ENCODE data around the gene PLPPR5. TPM values are rescaled to one million over a fixed set of nuclear protein-coding genes. Genes with fewer than 3 reads are reported as not detected.
A peak's percentile ranks its signal among the peaks of the same experiment; 100 is the strongest.

The PLPPR5 gene
- total RNA-seq, 1 donor from 2014 or later, result 0.07 TPM

DNA sequence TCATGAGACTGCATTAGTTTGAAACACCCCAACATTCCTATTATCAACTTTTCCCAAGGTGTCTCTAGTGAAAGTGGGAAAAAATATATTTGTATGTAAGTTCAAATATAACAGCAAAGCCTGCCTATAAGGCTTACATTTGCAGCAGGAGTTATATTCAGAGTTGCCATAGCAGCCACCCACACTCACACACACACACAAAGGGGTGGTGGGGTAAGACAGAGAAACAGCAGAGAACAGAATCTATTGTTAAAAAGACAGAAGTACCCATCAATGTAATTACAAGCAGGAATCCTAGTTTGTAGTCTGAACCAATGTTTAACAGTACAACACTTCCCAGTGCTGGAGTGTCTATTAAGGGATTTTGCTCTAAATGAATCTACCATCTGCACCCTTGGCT lies 55.0 kb downstream of the PLPPR5 start:
- no peak for TF ChIP-seq CTCF (conservative IDR thresholded peaks at IDR 0.05)
- no peaks in the 10 kb centered on the region for H3K36me3 Mint-ChIP-seq (ENCODE audit: low read depth)
- H3K4me3 Mint-ChIP-seq, result no peak overlapping the region
- H3K27ac Mint-ChIP-seq (ENCODE audit: unreplicated experiment), result peak overlapping the region; percentile 58
- peaks cover 20% of the 10 kb centered on the region for H3K4me1 Mint-ChIP-seq
- no peaks in the 10 kb centered on the region for H3K9me3 Mint-ChIP-seq
- DNase-seq (ENCODE audit: low read depth, low spot score), result no peak
- H3K27me3 Mint-ChIP-seq (ENCODE audit: low read depth), result no peaks in the 10 kb centered on the region

- peaks cover 20% of the 10 kb centered on the region for H3K4me1 Mint-ChIP-seq
- no peak for DNase-seq (ENCODE audit: low read depth, low spot score)
- H3K4me3 Mint-ChIP-seq, result no peak overlapping the region
- H3K27me3 Mint-ChIP-seq (ENCODE audit: low read depth), result no peaks in the 10 kb centered on the region
- no peak for TF ChIP-seq CTCF (conservative IDR thresholded peaks at IDR 0.05)
- no peaks in the 10 kb centered on the region for H3K36me3 Mint-ChIP-seq (ENCODE audit: low read depth)
- no peaks in the 10 kb centered on the region for H3K9me3 Mint-ChIP-seq
- H3K27ac Mint-ChIP-seq (ENCODE audit: unreplicated experiment), result no peak overlapping the region
Measured at GRCh38 chr1:98949166-98949565, 55.5 kb downstream of the PLPPR5 start.

GRCh38 chr1:98947071-98947470 lies 57.6 kb downstream of the PLPPR5 start:
- no peaks in the 10 kb centered on the region for H3K27me3 Mint-ChIP-seq (ENCODE audit: low read depth)
- TF ChIP-seq CTCF (conservative IDR thresholded peaks at IDR 0.05), result no peak
- no peaks in the 10 kb centered on the region for H3K9me3 Mint-ChIP-seq
- no peak overlapping the region for H3K4me3 Mint-ChIP-seq
- no peak for DNase-seq (ENCODE audit: low read depth, low spot score)
- H3K36me3 Mint-ChIP-seq (ENCODE audit: low read depth), result no peaks in the 10 kb centered on the region
- H3K4me1 Mint-ChIP-seq, result peaks cover 20% of the 10 kb centered on the region
- H3K27ac Mint-ChIP-seq (ENCODE audit: unreplicated experiment), result no peak overlapping the region

- TF ChIP-seq CTCF (conservative IDR thresholded peaks at IDR 0.05), result no peak
- no peak overlapping the region for H3K27ac Mint-ChIP-seq (ENCODE audit: unreplicated experiment)
- H3K27me3 Mint-ChIP-seq (ENCODE audit: low read depth), result no peaks in the 10 kb centered on the region
- DNase-seq (ENCODE audit: low read depth, low spot score), result no peak
- H3K9me3 Mint-ChIP-seq, result no peaks in the 10 kb centered on the region
- no peaks in the 10 kb centered on the region for H3K36me3 Mint-ChIP-seq (ENCODE audit: low read depth)
- no peak overlapping the region for H3K4me3 Mint-ChIP-seq
- H3K4me1 Mint-ChIP-seq, result no peaks in the 10 kb centered on the region
Measured at GRCh38 chr1:98940722-98941079, 64.0 kb downstream of the PLPPR5 start.

DNA sequence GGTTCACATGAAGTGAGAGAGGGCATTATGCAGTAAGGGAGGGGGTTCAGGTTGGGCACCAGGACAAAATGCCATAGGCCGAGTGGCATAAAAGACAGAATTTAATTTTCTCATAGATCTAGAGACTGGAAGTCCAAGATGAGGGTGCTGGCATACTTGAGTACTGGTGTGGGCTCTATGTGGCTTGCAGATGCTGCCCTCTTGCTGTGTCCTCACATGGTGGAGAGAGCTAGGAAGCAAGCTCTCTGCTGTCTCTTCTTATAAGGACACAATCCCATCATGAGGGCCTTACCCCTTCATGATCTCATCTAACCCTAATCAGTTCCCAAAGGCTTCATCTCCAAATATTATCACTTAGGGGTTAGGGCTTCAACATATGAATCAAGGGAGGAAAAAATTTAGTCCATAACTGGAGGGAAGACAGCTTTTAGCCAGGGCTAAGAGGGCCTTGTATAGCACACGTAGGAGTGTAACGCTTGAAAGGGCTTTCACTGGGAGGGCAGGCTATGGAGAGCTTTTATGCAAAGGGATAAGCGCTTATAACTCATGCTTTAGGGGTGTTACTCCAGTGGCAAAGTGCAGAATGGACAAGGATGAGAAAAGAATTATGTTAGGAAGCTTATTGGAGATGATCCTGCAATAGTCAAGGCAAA lies 64.5 kb downstream of the PLPPR5 start:
- Mint-ChIP-seq H3K4me1 (no peaks in the 10 kb centered on the region), H3K36me3 (ENCODE audit: low read depth) (no peaks in the 10 kb centered on the region), H3K4me3 (no peak overlapping the region), H3K9me3 (no peaks in the 10 kb centered on the region), H3K27me3 (ENCODE audit: low read depth) (no peaks in the 10 kb centered on the region), H3K27ac (ENCODE audit: unreplicated experiment) (no peak overlapping the region)
- no peak for TF ChIP-seq CTCF (conservative IDR thresholded peaks at IDR 0.05)
- DNase-seq (ENCODE audit: low read depth, low spot score), result no peak
